ENCODE data around the gene FBRSL1.

FBRSL1 gene

DNA sequence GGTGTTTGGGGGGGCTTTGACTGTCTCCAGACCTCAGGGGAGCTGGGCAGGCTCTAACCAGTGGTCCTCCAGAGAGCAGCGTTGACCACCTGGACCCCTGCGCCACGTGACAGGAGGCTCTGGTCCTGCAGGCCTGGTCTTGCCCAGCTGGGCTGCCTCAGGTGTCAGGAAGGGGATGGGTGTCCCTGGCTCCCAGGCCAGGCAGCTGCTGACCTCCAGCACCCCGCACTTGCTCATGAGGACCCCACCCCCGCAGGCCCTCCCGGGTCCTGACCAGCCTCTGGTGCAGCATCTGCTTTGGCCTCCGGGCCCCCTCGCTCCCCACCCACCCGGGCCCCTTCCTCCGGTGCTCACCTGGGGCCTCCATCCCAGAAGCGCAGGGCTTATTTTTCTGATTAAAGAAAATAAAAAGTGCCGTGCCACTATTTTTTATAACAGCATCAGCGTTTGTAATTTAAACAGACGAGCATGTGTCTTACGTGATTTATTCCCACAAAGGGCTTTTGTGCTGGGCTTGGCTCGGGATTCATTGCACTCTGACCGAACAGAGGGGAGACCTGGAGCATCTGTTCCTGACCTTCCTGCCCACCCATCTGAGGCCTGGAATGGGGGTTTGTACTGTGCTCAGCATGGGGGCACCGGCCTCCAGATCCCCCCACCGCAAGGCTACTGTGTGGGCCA lies 21.7 kb downstream of the FBRSL1 start:
- DNase-seq (ENCODE audit: low read depth): no peak

DNA sequence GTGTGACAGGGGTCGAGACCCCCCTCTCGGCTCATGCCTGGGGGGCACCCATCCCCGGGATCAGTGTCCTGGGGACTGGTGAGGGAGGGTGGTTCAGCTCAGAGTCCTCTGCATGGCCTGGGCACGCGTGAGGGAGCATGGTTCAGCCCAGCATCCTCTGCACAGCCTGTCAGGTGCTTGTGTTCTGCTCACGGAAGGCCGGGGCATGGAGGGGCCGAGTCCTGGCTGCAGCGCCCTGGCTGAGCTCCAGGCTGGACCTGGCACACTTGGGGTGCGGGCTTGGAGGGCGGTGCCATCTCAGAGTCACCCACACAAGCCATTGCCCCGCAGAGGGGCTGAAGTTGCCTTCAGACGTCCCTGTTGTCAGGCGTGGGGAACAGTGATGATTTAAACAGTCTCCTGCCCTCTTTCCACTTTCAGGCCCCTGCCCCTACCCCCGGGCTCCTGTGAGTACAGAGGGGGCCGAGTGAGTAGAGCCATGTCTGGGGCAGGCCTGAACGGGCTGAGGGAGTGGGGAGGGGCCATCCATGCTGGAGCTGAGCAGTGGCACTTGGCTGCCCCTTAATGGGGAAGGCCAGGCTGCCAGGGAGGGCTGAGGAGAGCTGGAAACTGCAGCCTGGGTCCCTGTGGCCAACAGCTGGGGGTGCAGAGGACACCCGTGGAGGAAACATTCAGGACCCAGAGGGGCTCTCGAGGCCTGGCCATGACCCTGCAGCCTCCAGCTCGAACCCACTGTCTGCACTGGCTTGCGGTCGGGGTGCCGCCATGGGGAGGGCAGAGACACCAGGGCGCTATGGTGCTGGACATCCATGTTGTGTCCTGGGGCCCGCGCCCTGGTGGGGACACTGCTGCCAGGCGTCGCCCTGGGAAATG lies 22.5 kb downstream of the FBRSL1 start:
- DNase-seq (ENCODE audit: low read depth): no peak

DNA sequence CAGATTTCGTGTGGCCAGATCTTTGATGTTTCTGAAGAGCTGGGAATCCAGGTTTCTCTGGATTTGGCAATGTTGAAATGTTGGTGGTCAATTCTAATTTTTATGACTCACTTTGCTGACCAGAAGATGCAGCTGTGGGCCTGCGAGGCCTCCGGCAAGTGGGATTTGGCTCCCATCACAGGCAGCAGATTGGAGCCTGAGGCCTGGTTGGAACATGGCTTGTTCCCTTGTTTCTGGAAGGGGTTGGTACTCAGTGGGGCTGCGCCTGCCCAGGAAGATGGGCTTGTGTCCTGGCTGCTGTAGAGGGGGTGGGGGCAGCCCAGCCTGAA lies 23.1 kb downstream of the FBRSL1 start:
- DNase-seq (ENCODE audit: low read depth): peak; percentile 34

DNA sequence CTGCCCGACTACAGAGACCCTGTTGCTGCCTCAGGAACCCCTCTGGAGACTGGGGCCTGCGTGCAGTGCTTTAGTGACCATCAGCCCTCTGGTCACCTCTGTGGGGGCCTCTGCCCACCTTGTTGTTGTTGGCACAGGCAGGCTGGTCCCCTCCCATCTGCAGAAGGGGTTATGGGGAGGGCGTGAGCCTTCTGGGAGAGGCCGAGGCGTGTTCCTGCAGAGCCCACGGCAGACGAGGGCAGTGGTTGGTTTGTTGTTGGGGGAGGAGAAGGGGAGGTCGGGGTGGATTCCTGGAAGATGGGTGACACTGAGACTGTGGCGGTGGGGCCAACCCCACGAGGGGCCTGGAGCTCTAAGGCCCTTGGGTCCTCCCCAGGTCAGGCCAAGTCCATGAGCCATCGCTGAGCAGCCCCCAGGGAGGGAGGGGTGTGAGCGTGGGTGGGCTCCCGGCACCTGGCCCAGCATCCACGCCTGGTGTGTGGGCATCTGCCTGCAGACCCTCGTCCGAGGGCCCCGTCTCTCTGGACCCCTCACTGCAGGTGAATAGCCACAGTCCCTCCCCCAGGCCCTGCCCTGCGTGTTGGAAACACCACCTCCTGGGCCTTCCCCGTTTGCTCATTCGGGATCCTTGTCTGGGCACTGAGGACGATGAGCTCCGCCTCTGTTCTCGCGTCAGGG lies 23.6 kb downstream of the FBRSL1 start:
- no peak for DNase-seq (ENCODE audit: low read depth)

DNA sequence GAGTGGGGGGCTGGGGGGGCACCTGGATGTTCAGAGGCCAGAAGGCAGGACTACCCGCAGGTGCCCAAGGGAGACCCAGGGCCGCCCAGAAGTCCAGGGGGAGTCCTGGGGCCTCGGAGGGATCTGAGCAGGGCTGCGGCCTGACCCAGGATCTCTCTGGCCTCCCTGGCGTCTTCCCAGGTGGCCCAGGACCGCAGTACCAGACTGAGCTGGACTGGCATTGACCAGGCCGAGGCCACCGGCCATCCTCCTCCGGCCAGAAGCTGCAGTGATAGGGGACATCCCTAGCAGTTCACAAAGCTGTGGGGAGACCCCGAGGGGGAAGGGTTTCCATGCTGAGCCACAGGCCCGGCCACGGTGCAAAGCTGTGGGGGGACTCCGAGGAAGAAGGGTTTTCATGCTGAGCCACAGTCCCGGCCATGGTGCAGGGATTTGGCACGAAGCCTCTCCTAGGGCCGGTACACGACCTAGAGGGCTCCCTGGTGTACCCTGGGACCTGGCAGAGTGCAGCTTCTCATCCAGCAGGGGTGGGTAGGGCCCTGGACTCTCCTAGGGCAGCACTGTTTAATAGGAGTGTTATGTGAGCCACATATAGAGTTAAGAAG lies 24.4 kb downstream of the FBRSL1 start:
- DNase-seq (ENCODE audit: low read depth): no peak

DNA sequence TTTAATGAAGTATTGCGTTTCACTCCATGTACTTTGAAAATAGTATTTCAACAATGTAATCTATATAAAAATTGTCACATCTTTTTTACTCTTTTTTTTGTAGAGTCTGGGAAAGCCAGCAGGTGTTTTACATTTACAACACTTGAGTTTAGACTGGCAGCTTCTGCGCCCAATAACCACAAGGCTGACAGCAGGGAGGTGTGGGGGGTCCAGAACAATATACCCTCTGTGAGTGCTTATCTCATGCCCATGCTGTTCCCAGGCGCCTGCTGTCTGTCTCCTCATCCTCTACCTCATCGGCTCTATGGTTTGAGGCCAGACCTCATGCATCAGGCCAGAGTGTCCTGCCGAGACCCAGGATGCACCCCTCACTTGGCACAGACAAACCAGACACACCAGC lies 24.9 kb downstream of the FBRSL1 start:
- DNase-seq (ENCODE audit: low read depth): no peak

DNA sequence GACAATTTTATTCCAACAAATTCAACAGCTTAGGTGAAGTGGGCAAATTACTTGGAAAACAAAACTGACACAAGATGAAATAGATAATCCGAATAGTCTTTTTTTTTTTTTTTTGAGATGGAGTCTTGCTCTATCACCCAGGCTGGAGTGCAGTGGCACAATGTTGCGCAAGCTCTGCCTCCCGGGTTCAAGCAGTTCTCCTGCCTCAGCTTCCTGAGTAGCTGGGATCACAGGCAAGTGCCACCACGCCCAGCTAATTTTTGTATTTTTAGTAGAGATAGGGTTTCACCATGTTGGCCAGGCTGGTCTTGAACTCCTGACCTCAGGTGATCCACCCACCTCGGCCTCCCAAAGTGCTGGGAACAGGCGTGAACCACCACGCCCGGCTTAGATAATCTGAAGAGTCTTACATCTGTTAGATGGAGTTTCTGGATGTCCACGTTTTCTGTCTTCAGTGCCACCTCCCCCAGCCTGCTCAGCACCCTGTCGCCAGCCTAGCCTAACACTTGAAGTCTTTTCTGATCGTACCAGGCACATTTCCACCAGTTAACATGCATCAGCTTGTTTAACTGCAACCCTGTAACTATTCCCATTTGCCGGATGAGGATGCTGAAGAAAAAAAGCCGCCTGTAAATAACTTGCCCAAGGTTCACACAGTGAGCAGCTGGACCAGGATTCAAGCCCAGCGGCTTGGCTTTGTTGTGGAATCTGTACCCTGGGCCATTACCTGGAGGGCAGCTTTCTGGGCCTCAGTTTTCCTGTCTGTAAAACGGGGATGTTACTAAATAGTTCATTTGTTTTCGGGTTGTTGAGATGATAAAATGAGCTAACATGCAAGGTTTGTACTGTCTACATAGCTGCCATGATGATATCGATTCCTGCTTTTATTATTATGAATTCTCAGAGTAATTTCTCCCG lies 26.4 kb downstream of the FBRSL1 start:
- DNase-seq (ENCODE audit: low read depth): no peak

DNA sequence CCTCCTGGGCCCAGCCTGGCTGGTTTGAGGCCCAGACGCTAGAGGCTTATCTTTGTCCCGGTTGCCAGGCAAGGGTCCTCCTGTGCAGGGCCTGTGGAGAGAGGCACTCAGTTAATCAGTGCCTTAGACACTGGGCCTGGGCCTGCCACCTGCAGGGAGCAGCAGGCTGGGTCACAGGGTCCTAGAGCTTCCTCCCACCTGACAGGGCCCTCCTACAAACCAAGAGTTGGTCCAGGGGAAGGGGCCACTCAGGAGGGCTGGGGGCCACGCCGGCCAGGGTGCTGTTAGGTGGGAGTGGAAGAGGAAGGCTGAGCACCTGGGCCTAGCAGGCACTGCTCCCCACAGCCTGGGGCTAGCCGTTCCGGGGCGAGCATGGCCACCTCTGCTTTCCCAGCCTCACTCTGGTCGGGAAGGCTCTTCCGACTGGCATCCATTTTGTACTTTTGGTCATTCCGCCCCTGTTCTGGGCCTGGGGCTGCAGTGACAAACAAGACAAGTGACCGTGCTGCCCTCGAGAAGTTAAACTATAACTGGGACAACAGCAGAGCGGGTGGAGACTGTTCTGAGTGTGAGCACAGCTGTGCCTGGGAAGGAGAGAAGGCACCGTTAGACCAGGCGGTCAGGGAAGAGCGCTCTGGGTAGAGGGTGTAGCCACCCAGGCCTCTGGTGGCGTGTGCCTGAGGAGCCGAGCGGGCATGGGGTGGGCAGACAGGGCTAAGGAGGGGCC lies 27.2 kb downstream of the FBRSL1 start:
- no peak for DNase-seq (ENCODE audit: low read depth)

DNA sequence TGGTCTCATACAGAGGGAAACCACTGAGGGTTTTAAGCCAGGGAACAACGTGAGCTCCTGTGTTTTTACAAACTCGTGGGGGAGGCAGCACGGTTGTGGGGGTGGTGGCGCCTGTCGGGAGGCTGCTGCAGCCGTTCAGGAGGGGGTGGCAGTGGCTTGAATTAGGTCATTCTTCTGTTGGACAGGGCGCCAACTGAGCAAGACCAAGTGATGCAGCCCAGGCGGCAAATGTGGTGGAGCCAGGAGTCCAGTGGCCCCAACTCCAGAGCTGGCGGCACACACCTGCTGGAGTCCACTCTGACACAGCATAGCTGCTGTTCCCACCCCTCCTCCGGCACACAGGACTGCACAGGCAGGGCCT lies 27.8 kb downstream of the FBRSL1 start:
- DNase-seq (ENCODE audit: low read depth): no peak

DNA sequence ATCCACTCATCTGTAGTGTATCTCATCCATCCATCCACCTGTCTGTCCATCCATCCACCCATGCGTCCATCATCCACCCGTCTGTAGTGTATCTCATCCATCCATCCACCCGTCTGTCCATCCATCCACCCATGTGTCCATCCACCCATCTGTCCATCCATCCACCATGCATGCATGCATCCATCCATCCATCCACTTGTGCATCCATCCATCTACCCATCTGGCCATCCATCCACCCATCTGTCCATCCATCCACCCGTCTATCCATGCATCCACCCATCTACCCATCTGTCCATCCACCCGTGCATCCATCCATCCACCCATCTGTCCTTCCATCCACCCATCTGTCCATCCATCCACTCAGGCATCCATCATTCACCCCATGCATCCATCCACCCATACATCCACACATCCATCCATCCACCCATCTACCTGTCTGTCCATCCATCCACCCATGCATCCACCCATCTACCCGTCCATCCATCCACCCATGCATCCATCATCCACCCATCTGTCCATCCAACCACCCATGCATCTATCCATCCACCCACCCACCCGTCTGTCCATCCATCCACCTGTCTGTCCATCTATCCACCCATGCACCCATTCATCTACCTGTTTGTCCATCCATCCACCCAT lies 28.5 kb downstream of the FBRSL1 start:
- DNase-seq (ENCODE audit: low read depth): no peak

DNA sequence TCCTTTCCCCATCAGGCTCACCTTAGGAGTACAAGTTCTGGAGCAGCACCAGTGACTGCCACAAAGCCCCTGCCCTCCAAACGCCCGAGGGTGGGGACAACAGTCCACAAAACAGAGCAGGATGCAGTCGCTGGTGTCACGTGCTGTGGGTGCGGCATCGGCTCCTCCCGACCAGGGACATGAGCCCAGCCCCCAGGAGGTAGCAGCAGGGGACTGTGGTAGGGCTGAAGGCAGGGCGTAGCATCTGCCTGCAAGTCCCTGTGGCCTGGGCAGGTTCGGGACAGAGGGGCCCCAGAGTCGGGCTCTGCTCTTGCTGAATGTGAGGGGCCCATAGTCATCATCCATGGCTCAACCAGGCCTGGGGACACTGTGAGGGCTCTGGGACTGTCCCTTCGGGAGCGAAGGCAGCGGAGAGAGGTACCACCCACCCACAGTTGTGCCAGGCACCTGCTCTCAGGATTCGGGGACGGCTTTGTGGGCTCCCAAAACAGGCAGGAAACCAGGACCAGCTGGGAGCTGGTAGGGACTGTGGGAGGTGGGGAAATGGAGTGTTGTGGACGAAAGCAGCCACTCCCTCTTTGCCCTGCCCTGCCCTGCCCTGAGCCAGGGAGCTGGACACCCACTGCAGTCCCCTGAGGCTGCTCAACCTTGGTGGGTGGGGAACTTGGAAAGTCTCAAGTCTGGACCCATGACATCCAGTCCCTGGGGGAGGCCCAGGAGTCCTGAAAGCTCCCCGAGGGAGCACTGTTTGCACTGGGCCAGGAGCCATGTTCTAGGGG lies 30.7 kb downstream of the FBRSL1 start:
- no peak for DNase-seq (ENCODE audit: low read depth)

DNA sequence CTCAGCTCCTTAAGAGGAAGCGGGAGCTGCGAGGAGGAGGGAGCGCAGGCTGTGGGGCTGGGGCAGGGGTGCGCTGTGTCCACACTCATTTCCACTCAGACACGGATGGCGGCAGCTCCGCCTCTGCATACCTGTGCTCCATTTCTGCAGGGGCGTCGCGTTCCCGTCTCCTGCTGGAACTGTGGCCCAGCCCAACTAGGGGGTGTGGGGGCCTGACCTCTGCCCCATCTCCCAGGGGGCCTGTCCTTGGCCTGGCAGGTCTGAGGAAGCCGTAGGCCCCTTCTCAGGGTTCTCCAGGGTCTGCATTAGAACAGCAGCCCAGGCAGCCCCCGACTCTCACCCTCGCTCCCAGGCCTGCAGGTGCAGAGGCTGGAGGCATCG lies 31.2 kb downstream of the FBRSL1 start:
- DNase-seq (ENCODE audit: low read depth): no peak

DNA sequence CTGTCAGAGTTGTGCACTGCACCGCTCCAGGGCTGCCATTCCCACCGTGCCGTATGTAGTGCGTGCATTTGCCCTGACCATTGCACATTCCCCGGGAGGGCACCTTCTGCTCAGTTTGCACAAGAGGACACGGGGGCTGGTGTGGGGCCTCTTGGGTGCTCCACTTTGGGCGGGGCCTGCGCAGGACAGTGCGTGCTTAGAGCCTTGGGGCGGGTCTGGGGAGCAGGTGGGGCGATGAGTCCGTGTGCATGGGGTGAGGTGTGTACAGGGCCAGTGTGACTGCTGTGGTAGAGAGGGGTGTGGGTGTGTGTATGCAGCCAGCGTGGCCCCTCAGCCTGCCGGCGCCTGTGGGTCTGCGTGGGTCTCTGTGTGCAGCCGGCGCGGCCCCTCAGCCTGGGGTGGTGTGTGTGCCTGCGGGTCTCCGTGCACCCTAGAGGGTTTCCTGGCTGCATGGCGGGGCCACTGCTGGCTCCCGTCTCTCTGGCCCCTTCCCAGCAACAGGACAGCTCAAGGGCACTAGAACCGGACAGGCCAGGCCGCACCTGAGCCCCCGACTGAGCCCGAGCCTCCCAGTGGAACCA lies 31.9 kb downstream of the FBRSL1 start:
- no peak for DNase-seq (ENCODE audit: low read depth)

DNA sequence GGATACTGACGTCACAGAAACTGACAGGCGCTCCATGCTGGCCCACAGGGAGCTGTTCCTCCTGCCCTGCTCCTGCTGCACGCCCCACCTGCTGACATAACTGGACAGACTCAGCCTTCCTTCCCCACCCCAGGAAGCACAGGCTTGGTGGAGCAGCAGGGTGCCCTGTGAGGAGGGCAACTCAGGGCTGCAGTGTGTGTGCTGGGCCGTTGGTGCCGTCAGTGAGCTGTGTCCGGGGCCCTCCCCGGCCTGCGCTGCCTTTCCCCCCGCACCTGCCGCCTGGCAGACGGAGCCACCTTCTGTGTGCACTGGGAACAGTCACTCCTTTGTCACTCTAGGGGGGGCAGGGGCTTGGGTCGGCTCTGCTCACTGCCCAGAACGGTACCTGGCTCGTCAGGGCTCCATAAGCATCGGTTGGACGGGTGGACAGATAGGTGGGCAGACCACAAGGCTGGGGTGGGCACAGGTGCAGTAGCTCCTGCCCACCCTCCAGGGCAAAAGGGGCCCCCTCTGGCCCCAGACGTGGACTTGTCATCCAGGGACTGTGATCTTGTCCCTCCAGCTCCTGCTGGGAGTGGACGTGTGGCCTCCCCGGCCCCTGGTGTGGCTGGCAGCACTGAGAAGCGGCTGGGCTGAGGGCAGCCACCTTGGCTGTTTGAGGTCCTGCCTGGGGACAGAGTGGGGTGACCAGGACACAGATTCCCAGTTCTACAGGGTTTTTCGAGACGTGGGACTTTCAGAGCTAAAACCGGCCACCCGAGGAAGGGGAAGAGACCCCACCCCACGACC lies 32.8 kb downstream of the FBRSL1 start:
- no peak for DNase-seq (ENCODE audit: low read depth)

DNA sequence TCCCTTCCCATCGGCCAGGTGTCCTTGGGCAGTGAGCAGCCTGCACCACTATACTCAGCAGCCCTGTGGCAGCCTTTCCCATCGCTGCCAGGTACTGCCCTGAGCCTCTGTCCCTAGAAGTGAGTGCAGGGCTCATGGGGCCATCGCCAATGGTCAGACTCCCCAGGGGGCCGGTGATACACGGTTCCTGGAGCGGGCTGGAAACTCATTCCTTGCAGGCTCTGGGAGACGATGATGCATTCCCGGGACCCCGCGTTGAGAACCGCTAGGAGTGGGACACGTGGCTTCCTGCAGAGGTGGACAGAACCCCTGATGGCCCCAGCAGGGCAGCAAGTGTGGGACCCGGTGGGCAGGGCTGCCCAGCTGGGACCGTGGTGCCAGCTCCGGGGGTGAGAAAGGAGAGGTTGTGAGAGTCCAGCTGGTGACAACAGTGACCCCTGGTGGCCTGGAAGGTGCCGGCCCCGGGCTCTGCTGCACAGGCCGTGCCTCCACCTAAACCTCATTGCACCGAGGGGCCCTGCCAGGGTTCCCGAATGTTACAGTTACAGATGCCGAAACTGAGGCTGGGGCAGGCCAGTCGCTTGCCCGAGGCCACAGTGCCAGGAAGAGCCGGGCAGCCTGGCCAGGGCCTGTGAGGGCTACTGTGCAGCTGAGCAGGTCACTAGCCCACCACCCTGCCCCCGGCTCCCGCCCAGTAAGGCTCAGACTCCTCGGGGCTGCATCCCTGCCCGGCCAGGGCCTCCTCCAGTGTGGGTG lies 33.8 kb downstream of the FBRSL1 start:
- peak; percentile 17 for DNase-seq (ENCODE audit: low read depth)

DNA sequence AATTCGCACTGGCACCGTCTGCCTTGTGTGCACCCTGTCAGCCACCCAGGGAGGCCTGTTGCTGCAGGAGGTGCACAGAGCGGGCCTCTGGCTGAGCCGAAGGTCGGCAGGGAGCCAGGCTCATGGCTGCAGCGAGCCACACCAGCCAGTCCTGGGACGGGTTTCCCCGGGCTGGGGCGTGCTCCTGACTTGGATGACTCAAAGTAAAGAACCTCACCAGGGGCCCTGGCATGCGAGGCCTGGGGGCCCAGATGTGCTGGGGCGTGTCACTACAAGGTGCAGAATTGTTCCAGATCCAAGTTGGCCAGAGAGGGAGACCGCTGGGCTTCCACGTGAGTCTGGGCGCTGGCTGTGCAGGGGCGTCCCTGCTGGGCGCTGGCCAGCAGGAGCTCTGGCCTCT lies 34.5 kb downstream of the FBRSL1 start:
- peak; percentile 13 for DNase-seq (ENCODE audit: low read depth)

DNA sequence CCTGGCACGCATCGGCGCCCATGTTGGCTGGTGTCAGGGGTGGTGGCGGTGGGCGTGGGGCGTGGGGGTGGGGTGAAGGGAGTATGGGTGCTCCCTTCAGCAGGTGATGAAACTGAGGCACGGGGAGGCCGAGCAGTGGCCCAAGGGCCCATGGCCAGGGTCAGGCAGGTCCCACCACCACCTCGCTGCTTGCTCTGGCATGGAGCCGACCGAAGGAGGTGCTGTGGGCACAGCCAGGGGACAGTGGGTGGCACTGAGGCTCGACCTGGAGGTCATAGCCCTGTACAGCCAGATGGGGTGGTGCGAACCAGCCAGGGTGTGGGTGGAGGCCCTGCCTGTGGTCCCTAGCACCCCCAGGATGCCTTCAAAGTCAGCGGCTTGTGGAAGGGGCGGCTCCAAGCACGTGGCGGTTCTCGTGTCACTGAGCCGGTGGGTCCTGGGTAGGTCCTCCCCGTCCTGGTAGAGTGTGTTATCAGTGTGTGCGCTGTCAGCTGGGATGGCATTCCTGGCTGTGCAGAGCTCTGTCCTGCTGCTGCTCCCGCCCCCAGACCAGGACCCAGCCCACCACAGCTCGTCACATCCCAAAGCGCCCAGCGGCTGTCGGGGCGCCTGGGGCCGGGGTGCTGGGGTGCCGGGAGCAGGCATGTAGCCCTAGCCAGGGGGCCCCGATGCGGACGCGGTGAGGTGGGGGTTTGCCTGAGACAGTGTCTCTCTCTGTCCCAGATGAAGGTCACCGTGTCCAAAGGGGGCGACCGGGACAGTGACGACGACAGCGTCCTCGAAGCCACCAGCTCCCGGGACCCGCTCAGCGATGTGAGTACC lies 35.3 kb downstream of the FBRSL1 start:
- DNase-seq (ENCODE audit: low read depth): no peak
